Ectodermal cell (in vitro differentiated cells): Measurements from ENCODE around the gene ANO10.

Experiments
- H3K27ac ChIP-seq: 2 replicates; pipeline ENCODE4 v1.7.0; 2013; ENCODE audit warnings: mild to moderate bottlenecking, low read depth, low read length; ENCODE audit not compliant: insufficient read depth, poor library complexity, severe bottlenecking
- H3K27me3 ChIP-seq: 2 replicates; pipeline ENCODE4 v1.7.0; 2013; ENCODE audit warnings: mild to moderate bottlenecking, low read length; ENCODE audit not compliant: insufficient read depth, control insufficient read depth, poor library complexity, severe bottlenecking
- H3K36me3 ChIP-seq: one replicate; pipeline ENCODE4 v1.7.0; 2013; ENCODE audit warnings: low read length; ENCODE audit not compliant: control insufficient read depth, insufficient read depth
- H3K4me1 ChIP-seq: one replicate; pipeline ENCODE4 v1.7.0; 2013; ENCODE audit warnings: low read length; ENCODE audit not compliant: control insufficient read depth, insufficient read depth
- H3K4me3 ChIP-seq: 2 replicates; pipeline ENCODE4 v1.7.0; 2013; ENCODE audit warnings: low read depth, low read length, control low read depth; ENCODE audit not compliant: insufficient read depth
- H3K9me3 ChIP-seq: 2 replicates; pipeline ENCODE4 v1.7.0; 2013; ENCODE audit warnings: mild to moderate bottlenecking, low read length, moderate library complexity; ENCODE audit not compliant: control insufficient read depth
- WGBS, 2 experiments: methylation state at CpG; one replicate each; pipeline ENCODE4 v1.1.7; 2013; ENCODE audit warnings: missing lambda C conversion rate in 2 of 2; 5-methylcytosine and 5-hydroxymethylcytosine counted together

Gene ANO10

GRCh38 chr3:43317461-43318316 lies 304.1 kb downstream of the ANO10 start:
- no peaks in the 10 kb centered on the region for H3K36me3 ChIP-seq
- no peaks in the 10 kb centered on the region for H3K27me3 ChIP-seq
- 89 to 90% methylated on average over 8 of the region's 8 CpGs for WGBS, 2 experiments
- H3K9me3 ChIP-seq = no peaks in the 10 kb centered on the region
- H3K4me3 ChIP-seq = no peak overlapping the region
- H3K4me1 ChIP-seq = no peaks in the 10 kb centered on the region
- no peak overlapping the region for H3K27ac ChIP-seq

- Histone ChIP-seq H3K9me3 (no peaks in the 10 kb centered on the region), H3K27me3 (no peaks in the 10 kb centered on the region), H3K36me3 (no peaks in the 10 kb centered on the region), H3K27ac (peak overlapping the region; percentile 32), H3K4me1 (no peaks in the 10 kb centered on the region), H3K4me3 (no peak overlapping the region)
- WGBS, 2 experiments = 77 to 86% methylated on average over 4 of the region's 4 CpGs
Observed at GRCh38 chr3:43316783-43317460, 304.9 kb downstream of the ANO10 start.
